ENCODE measurements around the gene CBX7. TPM values are rescaled to one million over a fixed set of nuclear protein-coding genes. Genes with fewer than 3 reads are reported as not detected.
"Not testable (repeated sequence)": the region's sequence is repeated elsewhere in the genome, so short reads cannot be mapped to it uniquely, and the experiment has no call there.

The CBX7 gene
- polyA plus RNA-seq, 10 donors, result 2.7 to 4.9 (median 3.6) TPM

- peak; percentile 78 to 91 (median 87) for DNase-seq
These were observed 22.2 kb upstream of the CBX7 start for GRCh38 chr22:39174498-39175352.

DNA sequence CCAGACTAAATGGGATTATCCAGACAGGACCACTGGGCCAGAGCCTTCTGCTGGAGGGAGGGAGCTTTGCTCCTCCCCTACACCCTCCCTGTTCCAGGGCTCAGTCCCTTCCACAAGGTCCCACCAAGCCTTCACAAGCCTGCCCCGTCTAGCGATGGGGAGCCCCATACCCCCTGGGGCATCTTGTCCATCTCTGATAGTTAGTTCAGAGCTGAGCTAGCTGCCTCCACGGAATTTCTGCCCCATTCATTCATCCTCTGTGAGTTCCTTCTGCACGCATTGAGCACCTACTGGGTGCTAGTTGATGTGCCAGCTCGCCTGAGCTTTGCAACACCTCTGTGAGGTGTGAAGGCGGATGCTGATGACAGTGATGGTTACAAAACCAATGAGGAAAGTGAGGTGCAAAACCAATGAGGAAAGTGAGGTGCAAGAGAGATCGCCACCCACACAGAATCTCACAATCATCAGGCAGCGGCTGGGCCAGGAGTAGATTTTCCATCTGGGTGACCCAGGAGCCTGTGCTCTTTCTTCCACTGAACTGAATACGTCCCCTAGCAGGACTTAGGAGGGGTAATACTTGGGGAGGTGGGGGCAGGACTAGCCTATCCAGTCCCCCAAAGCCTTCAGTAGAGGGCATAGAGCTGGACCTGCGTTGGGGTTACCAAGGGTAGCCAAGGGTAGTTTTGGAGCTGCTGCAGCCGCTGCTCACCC lies 21.5 kb upstream of the CBX7 start:
- DNase-seq, result no peak

- DNase-seq, result no peak
These were observed 20.7 kb upstream of the CBX7 start for GRCh38 chr22:39173050-39173706.

GRCh38 chr22:39172265-39173049 lies 20.0 kb upstream of the CBX7 start:
- DNase-seq, result not testable (repeated sequence)

DNA sequence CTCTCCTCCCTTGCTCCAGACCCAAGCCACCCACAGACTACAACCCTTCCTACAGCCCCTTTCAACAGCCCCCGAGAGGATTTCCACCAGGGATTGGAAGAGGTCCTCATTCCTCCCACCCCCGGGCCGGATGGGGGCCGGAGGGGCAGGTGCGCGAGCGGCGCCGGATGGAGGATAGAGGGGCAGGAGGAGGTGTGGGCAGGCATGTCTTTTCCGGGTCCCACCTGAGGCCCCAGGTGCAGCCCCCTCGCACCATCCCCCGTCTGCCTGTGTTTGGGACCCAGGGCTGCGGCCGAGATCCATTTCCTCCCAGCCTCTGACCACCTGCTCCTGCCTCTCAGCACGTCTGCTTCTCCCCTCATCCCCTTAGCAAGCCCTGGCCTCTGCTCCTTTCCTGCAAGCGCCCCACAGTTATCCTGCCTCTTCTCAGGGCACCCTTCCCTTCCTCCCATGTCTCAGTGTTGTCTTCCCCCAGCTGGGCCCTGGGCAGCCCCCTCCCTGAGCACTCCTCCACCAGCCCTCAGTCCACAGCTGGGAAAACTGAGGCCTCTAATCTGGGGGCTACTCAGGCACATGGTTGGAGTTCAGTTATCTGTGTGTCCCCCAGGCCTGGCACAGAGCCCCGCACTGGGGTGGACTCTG lies 19.3 kb upstream of the CBX7 start:
- DNase-seq, result peak in 1 of 3 donors; percentile 54

- peak; percentile 69 to 92 (median 83) for DNase-seq
These were observed 18.5 kb upstream of the CBX7 start for GRCh38 chr22:39170825-39171622.

DNA sequence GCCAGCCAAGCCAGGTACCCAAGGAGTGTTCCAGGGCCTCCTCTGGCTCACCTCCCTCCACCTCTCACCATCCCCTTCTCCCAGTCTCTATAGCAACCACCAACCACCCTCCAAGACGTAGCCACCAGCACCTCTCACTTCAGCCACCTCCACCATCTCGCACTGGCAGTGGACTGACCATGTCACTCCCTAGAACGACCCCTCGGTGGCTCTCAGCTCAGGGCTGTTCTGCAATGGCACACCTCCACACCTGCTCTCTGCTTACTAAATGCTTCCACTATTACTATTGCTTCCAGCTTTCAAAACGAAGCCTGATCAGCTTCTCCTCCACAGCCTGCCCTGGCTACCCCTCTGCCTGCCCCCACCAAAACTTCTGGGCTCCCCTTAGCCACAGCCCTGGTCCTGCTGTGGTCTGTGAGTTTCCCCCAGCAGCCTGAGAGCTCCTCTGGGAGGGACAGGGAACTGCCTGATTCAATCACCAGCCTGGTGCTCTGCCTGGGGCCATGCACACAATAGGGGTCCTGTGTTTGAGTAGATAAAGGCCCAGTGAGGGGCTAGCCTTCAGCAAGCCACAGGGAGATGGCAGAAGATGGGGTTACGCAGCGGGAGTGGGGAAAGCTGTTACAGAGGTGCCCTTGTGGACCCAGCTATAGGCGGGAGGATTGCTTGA lies 17.5 kb upstream of the CBX7 start:
- DNase-seq, result no peak

DNA sequence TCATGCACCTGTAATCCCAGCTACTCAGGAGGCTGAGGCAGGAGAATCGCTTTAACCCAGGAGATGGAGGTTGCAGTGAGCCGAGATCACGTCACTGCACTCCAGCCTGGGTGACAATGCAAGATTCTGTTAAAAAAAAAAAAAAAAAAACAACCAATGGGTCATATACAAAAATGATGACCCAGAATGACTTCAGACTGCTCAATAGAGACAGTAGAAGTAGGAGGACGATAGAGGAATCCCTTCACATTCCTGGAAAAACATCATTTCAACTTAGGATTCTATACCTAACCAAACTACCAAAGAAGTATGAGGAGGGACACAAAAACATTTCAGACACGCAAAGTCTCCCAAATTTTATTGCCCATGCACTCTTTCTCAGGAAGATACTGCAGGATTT lies 14.1 kb upstream of the CBX7 start:
- DNase-seq, result no peak

- DNase-seq, result not testable (repeated sequence)
These were observed 3.6 kb upstream of the CBX7 start for GRCh38 chr22:39156093-39156492.

GRCh38 chr22:39155421-39155820 lies 2.9 kb upstream of the CBX7 start:
- no peak for DNase-seq

GRCh38 chr22:39153220-39153717 lies 789 bp upstream of the CBX7 start:
- DNase-seq, result no peak

DNA sequence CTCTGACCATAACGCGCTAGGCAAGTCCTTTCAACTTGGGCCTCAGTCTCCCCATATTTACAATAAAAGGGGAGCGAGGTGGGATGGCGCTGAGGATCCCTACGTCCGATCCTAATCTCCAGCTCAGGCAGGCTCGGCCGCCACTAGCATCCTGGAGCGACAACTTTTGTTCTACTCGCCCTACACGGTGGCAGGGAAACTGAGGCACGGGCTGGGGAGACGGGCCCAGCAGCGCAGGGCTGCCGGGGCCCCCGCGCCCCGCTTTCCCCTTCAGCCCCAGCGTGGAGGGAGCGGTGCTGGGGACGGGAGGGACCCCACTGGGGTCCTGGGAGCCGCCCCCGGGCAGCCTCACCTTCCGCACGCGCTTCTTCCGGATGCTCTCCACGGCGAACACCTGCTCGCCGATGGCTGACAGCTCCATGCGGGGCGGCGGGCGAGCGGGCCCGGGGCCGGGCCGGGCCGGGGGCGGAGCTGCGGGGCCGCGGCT lies 413 bp downstream of the CBX7 start:
- no peak for DNase-seq

- no peak for DNase-seq
These were observed 1.0 kb downstream of the CBX7 start for GRCh38 chr22:39151329-39151975.

GRCh38 chr22:39150848-39151215 lies 1.6 kb downstream of the CBX7 start:
- no peak for DNase-seq

DNA sequence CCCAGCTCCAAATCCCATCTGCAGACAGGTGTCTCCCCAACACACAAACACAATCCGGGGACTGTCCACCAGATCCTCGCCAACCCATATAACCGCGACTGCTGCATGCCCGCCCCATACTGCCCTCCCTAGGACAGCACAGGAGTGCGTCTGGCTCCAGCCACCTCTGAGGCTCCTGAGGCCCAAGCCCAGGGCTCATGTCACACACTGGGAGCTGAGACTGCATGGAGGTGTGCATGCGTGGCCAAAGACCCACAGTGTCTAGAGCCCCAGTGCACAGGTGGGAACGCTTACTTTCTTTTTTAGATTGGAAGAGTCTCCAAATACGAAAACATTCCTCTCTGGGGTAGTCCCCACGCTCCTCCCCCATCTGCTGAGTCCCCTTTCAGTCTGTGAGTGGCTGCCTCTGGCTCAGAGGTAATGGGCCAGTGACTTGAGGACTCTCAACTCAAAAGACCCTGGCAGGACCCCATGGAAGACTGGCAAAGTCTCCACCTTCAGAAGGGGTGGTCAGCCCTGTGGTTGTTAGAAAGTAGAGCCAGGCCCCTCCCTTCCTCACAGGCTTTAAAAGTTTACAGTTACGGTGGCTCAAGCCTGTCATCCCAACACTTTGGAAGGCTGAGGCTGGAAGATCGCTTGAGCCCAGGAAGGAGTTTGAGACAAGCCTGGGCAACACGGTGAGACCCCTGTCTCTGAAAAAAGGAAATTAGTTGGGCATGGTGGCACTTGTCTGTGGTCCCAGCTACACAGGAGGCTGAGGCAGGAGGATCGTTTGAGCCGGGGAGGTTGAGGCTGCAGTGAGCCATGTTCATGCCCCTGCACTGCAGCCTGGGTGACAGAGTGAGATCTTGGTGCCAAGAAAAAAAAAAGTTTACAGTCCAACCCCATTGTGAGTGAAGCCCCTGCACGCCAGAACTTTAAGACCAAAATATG lies 2.3 kb downstream of the CBX7 start:
- DNase-seq, result no peak

DNA sequence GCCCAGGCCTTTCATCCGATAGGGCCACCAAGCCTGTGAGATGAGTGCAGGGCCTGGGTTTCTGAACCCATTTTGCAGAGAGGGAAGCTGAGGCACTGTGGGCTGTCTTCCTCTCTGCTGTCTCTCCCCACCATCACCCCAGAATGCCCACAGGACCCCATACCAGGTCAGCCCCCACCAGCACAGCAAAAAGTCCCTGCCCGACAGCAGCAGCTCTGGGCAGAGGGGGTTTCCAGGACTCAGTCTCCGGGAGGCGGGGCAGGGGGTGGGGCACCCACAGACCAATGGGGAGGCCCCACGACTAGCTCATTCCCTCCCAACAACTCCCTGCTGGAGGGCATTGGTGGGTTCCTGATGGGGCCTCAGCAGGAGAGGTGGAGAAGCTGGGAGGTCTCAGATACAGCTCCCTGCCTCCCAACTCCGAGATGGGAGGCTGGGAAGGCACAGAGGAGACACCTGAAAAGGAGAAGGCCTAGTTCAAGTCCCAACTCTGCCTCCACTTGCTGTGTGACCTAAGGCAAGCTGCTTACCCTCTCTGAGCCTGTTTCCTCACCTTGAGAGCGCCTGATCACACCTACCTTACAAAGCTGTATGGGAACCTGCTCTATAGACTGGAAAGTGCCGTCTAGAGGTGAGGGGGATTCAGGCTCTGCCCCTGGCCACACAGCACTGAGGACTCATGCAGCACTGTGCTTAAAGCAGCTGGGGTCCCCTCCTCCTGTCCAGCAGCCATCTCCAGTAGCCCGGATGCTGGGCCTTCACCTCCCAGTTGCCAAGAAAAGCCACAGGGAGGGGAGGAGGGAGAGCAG lies 3.5 kb downstream of the CBX7 start:
- DNase-seq, result no peak
